ENCODE measurements around the gene C3. TPM values are rescaled to one million over a fixed set of nuclear protein-coding genes. Genes with fewer than 3 reads are reported as not detected.

Gene C3
- total and polyA plus RNA-seq, 2 of the 13 experiments (the other 11 are each of a cell fraction or from before 2014, with no cell fraction given) = 1,455 to 6,272 TPM

GRCh38 chr19:6712231-6712630 is 8.2 kb downstream of the C3 start (continued):
- TF ChIP-seq ARID4A (CRISPR knock-in tag; IDR thresholded peaks at IDR 0.05; ENCODE audit: borderline replicate concordance) = 0 out of 2 replicates have a peak, but pooled peaks have one; percentile 4
- peak; percentile 80 for TF ChIP-seq RBFOX2 (IDR thresholded peaks at IDR 0.05; ENCODE audit: low read depth, low read length)
- no peak for TF ChIP-seq CBX2 (IDR thresholded peaks at IDR 0.05; ENCODE audit: low read depth, low read length)
- no peak for TF ChIP-seq CBX2 (CRISPR knock-in tag; IDR thresholded peaks at IDR 0.05; ENCODE audit: low read depth)
- TF ChIP-seq PAF1 (CRISPR knock-in tag; IDR thresholded peaks at IDR 0.05) = peak; percentile 80; the same call in 1 of the 2 replicates
- TF ChIP-seq ZKSCAN1 (IDR thresholded peaks at IDR 0.05; ENCODE audit: low read length) = no peak
- TF ChIP-seq ZNF782 (CRISPR knock-in tag; IDR thresholded peaks at IDR 0.05; ENCODE audit: borderline replicate concordance) = no peak
- no peak for TF ChIP-seq STAT6 (CRISPR knock-in tag; IDR thresholded peaks at IDR 0.05; ENCODE audit: borderline replicate concordance)
- TF ChIP-seq MTA1 (CRISPR knock-in tag; IDR thresholded peaks at IDR 0.05; ENCODE audit: borderline replicate concordance) = no peak
- TF ChIP-seq MAZ (IDR thresholded peaks at IDR 0.05; ENCODE audit: borderline replicate concordance, low read depth, low read length) = no peak
- no peak for TF ChIP-seq MAZ (CRISPR knock-in tag; IDR thresholded peaks at IDR 0.05; ENCODE audit: low read depth)
- peak; percentile 54; the same call in 1 of the 2 replicates for TF ChIP-seq HNRNPL (IDR thresholded peaks at IDR 0.05; ENCODE audit: low read depth, low read length)
- peak; percentile 16; the same call in 1 of the 2 replicates for TF ChIP-seq POLR2G (IDR thresholded peaks at IDR 0.05; ENCODE audit: low read depth, low read length)
